GM18507 (cell line): ENCODE measurements around the gene CRY2.
A peak's percentile ranks its signal among the peaks of the same experiment; 100 is the strongest.

ENCODE experiments used
- DNase-seq: peaks from one replicate; pipeline ENCODE4 v3.0.0; 2011; ENCODE audit warnings: low read depth; ENCODE audit not compliant: insufficient read length; ENCODE audit errors: extremely low spot score
- FAIRE-seq: peaks from 2 replicates; lab custom pipeline; 2011; peaks lifted over from hg19 to GRCh38; lab: Jason Lieb, UNC

Gene CRY2

DNA sequence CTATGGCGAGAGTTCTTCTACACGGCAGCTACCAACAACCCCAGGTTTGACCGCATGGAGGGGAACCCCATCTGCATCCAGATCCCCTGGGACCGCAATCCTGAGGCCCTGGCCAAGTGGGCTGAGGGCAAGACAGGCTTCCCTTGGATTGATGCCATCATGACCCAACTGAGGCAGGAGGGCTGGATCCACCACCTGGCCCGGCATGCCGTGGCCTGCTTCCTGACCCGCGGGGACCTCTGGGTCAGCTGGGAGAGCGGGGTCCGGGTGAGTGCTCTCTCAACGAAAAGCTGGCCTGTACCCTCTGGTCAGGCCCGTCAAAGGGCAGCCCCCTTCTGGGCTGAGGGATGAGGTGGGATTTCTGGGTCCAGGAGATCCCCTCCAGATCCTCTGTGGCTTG lies 22.3 kb downstream of the CRY2 start:
- no peak for FAIRE-seq
- no peak for DNase-seq

GRCh38 chr11:45870706-45871105 lies 23.4 kb downstream of the CRY2 start:
- FAIRE-seq (no peak), DNase-seq (no peak)

DNA sequence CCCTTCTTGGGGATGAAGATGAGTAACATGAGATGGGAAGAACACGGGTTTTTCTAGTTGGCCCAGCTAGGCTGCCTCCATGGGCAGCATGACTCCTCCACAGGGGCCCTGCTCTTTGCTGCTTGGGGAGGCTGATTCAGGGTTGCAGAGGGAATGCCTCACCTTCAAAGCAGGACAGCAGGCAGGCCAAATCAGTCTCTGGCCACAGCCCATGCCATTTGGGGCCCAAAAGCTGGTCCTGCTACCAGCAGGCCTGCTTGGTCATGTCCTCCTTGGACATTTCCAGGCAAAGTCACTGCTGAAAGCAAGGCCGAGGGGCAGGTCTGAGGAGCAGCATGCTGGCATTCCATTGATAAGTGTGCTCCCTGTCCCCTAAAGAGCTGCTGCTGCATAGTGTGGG lies 24.4 kb downstream of the CRY2 start:
- DNase-seq, result no peak
- FAIRE-seq, result no peak

DNA sequence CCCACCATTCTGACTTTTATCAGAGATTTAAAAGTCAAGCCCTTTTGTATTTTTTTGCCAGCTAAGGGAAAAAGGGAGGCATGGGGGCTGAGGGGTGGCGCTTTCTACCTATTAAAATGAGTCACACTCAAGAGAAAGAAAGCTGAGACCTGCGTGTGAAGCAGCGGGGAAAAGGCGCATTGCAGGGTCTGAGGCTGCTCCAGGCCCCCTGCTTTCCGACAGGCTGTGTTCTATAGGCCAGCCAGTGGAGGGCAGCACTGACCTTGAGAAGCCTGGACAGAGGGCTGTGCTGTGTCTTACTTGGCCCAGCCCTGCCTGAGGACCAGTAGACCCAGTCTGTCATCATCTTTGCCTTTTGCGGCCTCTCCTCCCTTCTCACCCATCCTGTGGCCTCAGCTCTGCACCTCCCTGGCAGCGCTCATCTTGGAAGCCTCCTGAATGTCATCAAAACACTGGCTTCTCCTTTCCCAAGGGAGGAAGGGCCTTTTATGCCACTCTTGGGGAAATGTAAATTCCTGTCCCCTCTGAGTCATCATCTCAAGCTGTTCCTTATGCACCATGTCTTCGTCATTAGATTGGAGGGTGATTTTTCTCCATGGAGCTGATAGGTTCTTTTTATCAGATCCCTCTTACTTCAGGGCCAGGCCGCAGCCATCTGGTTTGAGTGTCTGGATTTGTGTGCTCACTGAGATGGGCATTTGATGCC lies 25.5 kb downstream of the CRY2 start:
- FAIRE-seq (no peak), DNase-seq (no peak)

- no peak for FAIRE-seq
- no peak for DNase-seq
These were observed 29.1 kb downstream of the CRY2 start for GRCh38 chr11:45876401-45876800.

GRCh38 chr11:45877221-45877620 lies 29.9 kb downstream of the CRY2 start:
- FAIRE-seq, result no peak
- no peak for DNase-seq

DNA sequence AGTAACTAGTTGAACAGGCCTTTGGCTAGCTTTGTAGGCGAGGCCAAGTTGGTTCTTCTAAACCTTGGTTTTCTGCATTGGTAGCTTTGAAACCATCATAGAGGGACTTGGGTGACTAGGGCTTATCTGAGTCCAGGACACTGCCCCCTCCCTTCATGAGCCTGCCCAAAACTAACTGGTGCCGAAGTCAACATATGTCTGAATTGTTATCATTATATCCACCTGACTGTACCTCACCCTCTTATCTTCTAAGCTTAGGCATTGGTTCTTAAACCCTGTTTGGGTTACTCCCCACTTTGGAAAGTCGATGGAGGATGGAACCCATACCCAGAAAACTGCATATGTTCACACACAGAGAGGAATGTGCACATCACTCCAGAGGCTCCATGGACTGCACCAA lies 30.6 kb downstream of the CRY2 start:
- no peak for DNase-seq
- FAIRE-seq, result no peak

DNA sequence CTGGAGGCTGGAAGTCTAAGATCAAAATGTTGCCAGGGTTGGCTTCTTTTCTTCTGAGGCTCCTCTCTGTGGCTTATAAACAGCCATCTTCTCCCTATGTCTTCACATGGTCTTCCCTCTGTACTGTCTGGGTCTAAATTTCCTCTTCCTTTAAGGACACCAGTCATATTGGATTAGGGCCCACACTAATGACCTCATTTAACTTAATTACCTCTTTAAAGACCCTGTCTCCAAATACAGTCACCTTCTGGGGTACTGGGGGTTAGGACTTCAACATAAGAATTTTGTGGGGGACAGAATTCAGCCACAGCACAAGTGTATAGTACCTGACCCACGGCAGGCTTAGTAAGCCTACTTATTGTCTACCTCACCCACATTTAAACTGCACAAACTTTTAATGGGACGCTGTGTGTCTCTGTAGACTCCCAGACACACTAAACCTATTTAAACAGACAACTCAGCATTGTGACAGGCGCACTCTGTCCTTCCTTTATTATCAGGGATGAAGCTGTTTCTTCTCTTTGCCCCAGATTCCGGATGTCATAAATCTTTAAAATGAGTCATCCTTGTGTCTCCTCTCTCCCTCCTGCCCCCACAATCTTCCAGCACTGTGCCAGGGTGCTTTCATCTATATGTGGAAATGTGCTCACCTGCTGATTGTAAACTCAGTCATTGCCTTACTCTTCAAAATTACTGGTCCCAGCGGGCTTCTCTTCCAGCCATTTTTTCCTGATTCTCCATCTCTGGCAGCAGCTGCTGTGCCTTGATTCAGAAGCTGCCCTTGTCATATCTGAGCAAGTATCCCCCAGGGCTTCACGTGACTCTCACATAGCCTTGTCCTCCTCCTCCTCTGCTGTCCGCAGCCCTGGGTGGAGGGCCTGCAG lies 32.8 kb downstream of the CRY2 start:
- FAIRE-seq (no peak), DNase-seq (no peak)

GRCh38 chr11:45880772-45881570 lies 33.7 kb downstream of the CRY2 start:
- no peak for FAIRE-seq

GRCh38 chr11:45881708-45882368 lies 34.6 kb downstream of the CRY2 start:
- DNase-seq, result no peak
- FAIRE-seq, result no peak

More at GRCh38 chr11:45880772-45881570, 33.7 kb downstream of the CRY2 start:
- DNase-seq, result no peak

GRCh38 chr11:45884596-45885185 lies 37.4 kb downstream of the CRY2 start:
- no peak for FAIRE-seq
- DNase-seq, result no peak

DNA sequence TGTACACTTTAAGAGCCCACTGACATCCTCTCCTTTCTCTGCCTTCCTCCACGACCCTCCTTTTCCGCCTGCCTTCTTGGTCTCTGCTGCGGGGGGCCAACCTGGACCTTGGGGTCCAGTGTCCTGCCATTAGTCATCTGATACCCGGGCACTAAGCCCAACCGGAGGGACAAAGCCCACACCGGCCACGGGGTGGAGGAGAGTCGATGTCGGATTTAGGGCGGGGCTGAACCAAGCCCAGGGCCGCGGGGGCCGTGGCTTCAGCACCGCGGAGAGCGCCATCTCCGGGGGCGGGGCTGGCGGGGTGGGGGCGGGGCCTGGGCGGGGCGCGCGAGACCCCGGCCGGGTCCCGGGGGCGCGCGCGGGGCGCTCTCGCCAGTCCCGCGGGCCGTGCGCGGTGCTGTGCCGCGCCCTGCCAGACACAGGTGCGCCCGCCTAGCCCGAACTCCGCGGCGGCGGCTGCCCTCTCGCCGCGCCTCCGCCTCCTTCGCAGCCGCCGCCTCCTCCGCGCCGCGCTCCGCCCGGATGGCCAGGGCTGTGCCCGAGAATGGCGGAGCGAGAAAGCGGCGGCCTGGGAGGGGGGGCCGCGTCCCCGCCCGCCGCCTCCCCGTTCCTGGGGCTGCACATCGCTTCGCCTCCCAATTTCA lies 38.1 kb downstream of the CRY2 start, which contains the start of gene MAPK8IP1:
Gene MAPK8IP1 (plus strand): TSS at position 378 of the 647 bp plus-strand sequence. CDS start 170 bp downstream, at position 548.
- DNase-seq, result peak; percentile 68

GRCh38 chr11:45885921-45886721 lies 38.8 kb downstream of the CRY2 start:
- DNase-seq (no peak), FAIRE-seq (no peak)

More for the DNA sequence above, 38.1 kb downstream of the CRY2 start, which contains the start of gene MAPK8IP1:
- no peak for FAIRE-seq

DNA sequence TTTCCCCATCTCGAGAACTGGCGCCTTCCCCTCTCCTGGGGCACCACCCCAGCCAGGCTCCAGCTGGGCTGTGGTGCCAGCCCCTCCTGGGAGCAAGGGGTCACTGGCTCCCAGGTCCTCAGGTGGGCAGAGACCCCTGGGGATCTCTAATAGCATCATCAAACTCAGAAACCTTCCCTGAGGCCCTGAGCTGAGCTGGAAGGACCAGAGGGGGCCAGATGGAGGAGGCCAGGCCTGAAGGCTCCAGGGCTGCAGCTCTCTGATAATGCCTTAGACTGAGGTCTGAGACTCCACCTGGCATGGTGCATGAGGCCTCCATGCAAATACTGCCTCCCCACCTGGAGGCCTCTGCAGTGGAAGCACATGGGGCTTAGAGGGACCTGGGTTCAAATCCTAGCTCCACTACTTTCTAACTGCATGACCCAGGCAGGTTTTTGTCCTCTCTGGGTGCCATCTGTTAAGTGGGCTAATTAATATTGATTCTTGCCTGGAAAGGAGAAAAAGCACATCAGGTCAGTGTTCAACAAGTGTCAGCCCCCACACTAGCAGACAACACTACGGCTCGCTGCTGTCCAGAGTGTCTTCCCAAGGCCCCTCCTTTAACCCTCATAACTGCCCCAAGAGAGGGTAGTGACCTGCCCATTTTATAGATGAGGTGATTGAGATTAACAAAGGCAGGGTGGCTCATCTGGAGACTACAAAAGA lies 39.7 kb downstream of the CRY2 start:
- no peak for FAIRE-seq
- DNase-seq, result no peak

DNA sequence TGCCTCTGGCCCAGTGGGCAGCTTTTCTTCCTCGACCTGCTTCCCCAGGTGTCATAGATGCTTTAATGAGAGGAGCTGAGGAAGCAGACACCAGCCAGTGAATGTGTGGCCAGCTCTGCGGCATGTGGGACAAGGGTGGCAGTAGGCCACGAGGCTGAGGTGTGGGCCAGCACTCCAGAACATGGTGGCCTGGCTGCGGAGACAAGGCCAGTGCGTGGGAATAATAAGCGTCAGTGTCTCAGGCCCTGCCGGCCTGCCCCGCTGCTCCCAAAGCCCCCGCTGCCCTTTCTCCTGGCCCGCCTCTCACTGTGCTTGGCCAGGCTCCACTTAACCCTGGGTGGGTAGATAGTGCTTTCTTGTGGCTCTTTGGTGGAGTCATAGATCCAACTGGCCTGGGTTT lies 40.3 kb downstream of the CRY2 start:
- FAIRE-seq (no peak), DNase-seq (no peak)

DNA sequence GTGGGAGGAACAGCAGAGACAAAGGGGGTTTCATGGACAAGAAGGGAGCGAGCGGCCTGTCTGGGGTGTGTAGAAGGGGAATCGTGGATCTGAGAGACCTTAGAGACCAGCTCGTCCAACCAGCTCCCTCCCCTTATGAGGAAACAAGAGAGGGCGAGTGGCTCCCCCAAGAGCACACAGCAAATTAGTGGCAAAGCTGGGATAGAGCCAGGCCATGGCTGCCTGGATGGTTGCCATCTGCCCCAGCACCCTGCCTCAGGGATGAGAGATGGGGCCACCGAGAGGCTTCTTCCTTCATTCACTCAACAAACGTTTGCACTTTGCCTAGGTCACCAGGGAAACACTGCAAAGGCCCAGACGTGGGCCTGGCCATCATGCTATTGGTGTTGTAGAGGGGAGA lies 42.3 kb downstream of the CRY2 start:
- FAIRE-seq (no peak), DNase-seq (no peak)

GRCh38 chr11:45889966-45890365 lies 42.7 kb downstream of the CRY2 start:
- no peak for FAIRE-seq

More at GRCh38 chr11:45889966-45890365, 42.7 kb downstream of the CRY2 start:
- DNase-seq, result no peak
